A673 (cell line): ENCODE results near the gene GLIPR2. TPM values are rescaled to one million over a fixed set of nuclear protein-coding genes. Genes with fewer than 3 reads are reported as not detected.

ENCODE experiments used
- BruUV-seq: library from RNA; stranded (reverse); fragments of 400-500 nt; replicated peaks from 2 replicates; lab custom pipeline; 2021; lab: Mats Ljungman, UMichigan
- CTCF ChIA-PET: fragments of 300-600 bp; sonication (Branson Sonifier 250); formaldehyde crosslinking; loops from one replicate; lab custom pipeline; 2022; ENCODE audit warnings: antibody characterized with exemption; lab: Charles Lee
- POLR2A ChIA-PET: fragments of 300-600 bp; sonication (Branson Sonifier 250); formaldehyde crosslinking; loops from one replicate; lab custom pipeline; 2022; ENCODE audit warnings: antibody characterized with exemption; ENCODE audit not compliant: low non-redundant PET; lab: Charles Lee
- DNase-seq: peaks from one replicate; pipeline ENCODE4 v3.0.0-alpha.2; 2015; ENCODE audit warnings: low spot score
- H3K27ac ChIP-seq: fragments of 200-600 bp; sonication (generic); 2 replicates; pipeline ENCODE4 v1.5.1; 2016; ENCODE audit warnings: mixed run types, low read depth, mild to moderate bottlenecking, mixed read lengths, antibody characterized with exemption, low read length; ENCODE audit not compliant: poor library complexity, severe bottlenecking
- H3K27me3 ChIP-seq: fragments of 200-600 bp; sonication (generic); replicated peaks from 2 replicates; pipeline ENCODE4 v1.6.1; 2017; ENCODE audit warnings: mixed run types, low read depth, mild to moderate bottlenecking, mixed read lengths, antibody characterized with exemption, low read length; ENCODE audit not compliant: insufficient read depth, poor library complexity
- H3K36me3 ChIP-seq: fragments of 200-600 bp; sonication (generic); 2 replicates; pipeline ENCODE4 v1.6.1; 2016; ENCODE audit warnings: mixed run types, mild to moderate bottlenecking, mixed read lengths, antibody characterized with exemption, low read length; ENCODE audit not compliant: insufficient read depth, poor library complexity, severe bottlenecking
- H3K4me1 ChIP-seq: fragments of 200-600 bp; sonication (generic); 2 replicates; pipeline ENCODE4 v1.6.1; 2017; ENCODE audit warnings: mixed run types, mild to moderate bottlenecking, mixed read lengths, antibody characterized with exemption, low read length; ENCODE audit not compliant: insufficient read depth, poor library complexity, severe bottlenecking
- H3K4me3 ChIP-seq: fragments of 200-600 bp; sonication (generic); 2 replicates; pipeline ENCODE4 v1.5.1; 2016; ENCODE audit warnings: low read depth, mixed run types, mild to moderate bottlenecking, mixed read lengths, low read length; ENCODE audit not compliant: poor library complexity, severe bottlenecking
- H3K9me3 ChIP-seq: fragments of 200-600 bp; sonication (generic); 2 replicates; pipeline ENCODE4 v1.6.1; 2016; ENCODE audit warnings: mixed run types, low read depth, mild to moderate bottlenecking, mixed read lengths, antibody characterized with exemption, low read length; ENCODE audit not compliant: poor library complexity, severe bottlenecking
- CTCF ChIP-seq: fragments of 300-800, 200-600 bp; sonication (generic); conservative IDR thresholded peaks from 2 replicates; pipeline ENCODE4 v1.5.1; 2017; ENCODE audit warnings: low read depth, mild to moderate bottlenecking, antibody characterized with exemption, low read length, moderate library complexity, mixed read lengths
- EZH2 ChIP-seq: fragments of 200-600 bp; sonication (generic); IDR thresholded peaks from 2 replicates; pipeline ENCODE4 v1.6.1; 2017; ENCODE audit warnings: borderline replicate concordance, low read depth, mild to moderate bottlenecking, mixed read lengths, antibody characterized with exemption, low read length; ENCODE audit not compliant: poor library complexity, severe bottlenecking
- intact Hi-C: fragments of 100-400 bp; cut with micrococcal nuclease; formaldehyde crosslinking; loops from one replicate; pipeline ENCODE4 v1.10.0; 2022; ENCODE audit not compliant: unreplicated experiment
- total RNA-seq: library from RNA; stranded (reverse); gene quantifications from 2 replicates; pipeline ENCODE4 v1.2.3, GENCODE V29; 2021

The GLIPR2 gene
- total RNA-seq, 1 experiment from 2014 or later = 5.0 TPM

- H3K27me3 ChIP-seq = no peaks in the 10 kb centered on the region
- POLR2A ChIA-PET = no interaction called here
- no peak overlapping the region for H3K4me3 ChIP-seq
- H3K4me1 ChIP-seq = no peaks in the 10 kb centered on the region
- no peak for DNase-seq
- CTCF ChIA-PET = interaction anchor here (0.6 kb wide), 1 partner anchor 119 kb away, joined by 4 read pairs; no protein-coding TSS in a partner anchor
- TF ChIP-seq CTCF (no peak), EZH2 (no peak)
- intact Hi-C loops = no loop called here
- H3K36me3 ChIP-seq = no peaks in the 10 kb centered on the region
- no peak overlapping the region for H3K27ac ChIP-seq
- BruUV-seq = no TSS peak
- no peaks in the 10 kb centered on the region for H3K9me3 ChIP-seq
These were observed 5.2 kb downstream of the GLIPR2 start for GRCh38 chr9:36141761-36142160.

- TF ChIP-seq EZH2 (no peak), CTCF (no peak)
- Histone ChIP-seq H3K9me3 (no peaks in the 10 kb centered on the region), H3K4me1 (no peaks in the 10 kb centered on the region), H3K4me3 (no peak overlapping the region), H3K27ac (no peak overlapping the region), H3K36me3 (no peaks in the 10 kb centered on the region), H3K27me3 (no peaks in the 10 kb centered on the region)
- intact Hi-C loops = no loop called here
- DNase-seq = no peak
- POLR2A ChIA-PET = no interaction called here
- CTCF ChIA-PET = no interaction called here
- no TSS peak for BruUV-seq
These were observed 6.1 kb downstream of the GLIPR2 start for GRCh38 chr9:36142510-36143244.

GRCh38 chr9:36143245-36143641 is 6.7 kb downstream of the GLIPR2 start:
- CTCF ChIA-PET = no interaction called here

More at GRCh38 chr9:36143245-36143641, 6.7 kb downstream of the GLIPR2 start:
- no peaks in the 10 kb centered on the region for H3K4me1 ChIP-seq
- H3K27ac ChIP-seq = no peak overlapping the region
- no peak for DNase-seq
- BruUV-seq = no TSS peak
- TF ChIP-seq CTCF (no peak), EZH2 (no peak)
- POLR2A ChIA-PET = no interaction called here
- no peaks in the 10 kb centered on the region for H3K36me3 ChIP-seq
- H3K4me3 ChIP-seq = no peak overlapping the region
- intact Hi-C loops = no loop called here
- H3K27me3 ChIP-seq = no peaks in the 10 kb centered on the region
- H3K9me3 ChIP-seq = no peaks in the 10 kb centered on the region
